K562 (cell line): ENCODE results near the gene PCSK6.

Source experiments
- BRD4 ChIP-seq: fragments of 200-600 bp; sonication (generic); IDR thresholded peaks from 2 replicates; pipeline ENCODE4 v1.6.1; 2017; ENCODE audit warnings: inconsistent platforms
- BRF1 ChIP-seq: IDR thresholded peaks from 3 replicates; pipeline ENCODE4 v1.6.1; 2011; ENCODE audit warnings: borderline replicate concordance, mild to moderate bottlenecking; ENCODE audit not compliant: insufficient read length; ENCODE audit errors: extremely low read depth
- CAMTA2 ChIP-seq: fragments of 250-450 bp; sonication (Bioruptor Pico); conservative IDR thresholded peaks from 2 replicates; pipeline ENCODE4 v1.5.1; 2022
- HMG20B ChIP-seq: fragments of 250-450 bp; sonication (Bioruptor Pico); IDR thresholded peaks from 2 replicates; pipeline ENCODE4 v1.5.0; 2021; ENCODE audit warnings: mild to moderate bottlenecking
- MAFK ChIP-seq: IDR thresholded peaks from 2 replicates; pipeline ENCODE4 v1.6.1; 2011; ENCODE audit warnings: low read length, improper control_type of control experiment
- NR2C1 ChIP-seq, 2 experiments: fragments of 450-650 bp; IDR thresholded peaks; 2 replicates each; pipeline ENCODE4 v1.6.1; 2017; ENCODE audit warnings: mild to moderate bottlenecking in 2 of 2, antibody characterized with exemption in 1 of 2, inconsistent platforms in 1 of 2, missing compliant biosample characterization in 1 of 2, missing genetic modification characterization in 1 of 2
- PHB2 ChIP-seq: fragments of 450-650 bp; IDR thresholded peaks from 2 replicates; pipeline ENCODE4 v1.6.1; 2017; ENCODE audit warnings: low read depth
- POLR2A ChIP-seq: fragments of 450-650 bp; conservative IDR thresholded peaks from 2 replicates; pipeline ENCODE4 v1.6.1; 2016
- RBBP5 ChIP-seq: fragments of 200-600 bp; sonication (generic); IDR thresholded peaks from 2 replicates; pipeline ENCODE4 v1.6.1; 2012; ENCODE audit warnings: borderline replicate concordance, mild to moderate bottlenecking, low read length, control low read depth, inconsistent platforms; ENCODE audit not compliant: insufficient read depth, poor library complexity, severe bottlenecking
- TEAD1 ChIP-seq, 2 experiments: fragments of 450-650 bp in 1 of 2; sonication (generic) in 1 of 2; formaldehyde crosslinking; IDR thresholded peaks; 2 replicates each; pipeline versions ENCODE4 v1.4.0 to v1.8.0; 2020 to 2022; ENCODE audit warnings: mild to moderate bottlenecking in 2 of 2, missing genetic modification reagents in 1 of 2
- ZKSCAN1 ChIP-seq: fragments of 150-350 bp; IDR thresholded peaks from 2 replicates; pipeline ENCODE4 v1.6.1; 2016; ENCODE audit warnings: low read depth, low read length

DNA sequence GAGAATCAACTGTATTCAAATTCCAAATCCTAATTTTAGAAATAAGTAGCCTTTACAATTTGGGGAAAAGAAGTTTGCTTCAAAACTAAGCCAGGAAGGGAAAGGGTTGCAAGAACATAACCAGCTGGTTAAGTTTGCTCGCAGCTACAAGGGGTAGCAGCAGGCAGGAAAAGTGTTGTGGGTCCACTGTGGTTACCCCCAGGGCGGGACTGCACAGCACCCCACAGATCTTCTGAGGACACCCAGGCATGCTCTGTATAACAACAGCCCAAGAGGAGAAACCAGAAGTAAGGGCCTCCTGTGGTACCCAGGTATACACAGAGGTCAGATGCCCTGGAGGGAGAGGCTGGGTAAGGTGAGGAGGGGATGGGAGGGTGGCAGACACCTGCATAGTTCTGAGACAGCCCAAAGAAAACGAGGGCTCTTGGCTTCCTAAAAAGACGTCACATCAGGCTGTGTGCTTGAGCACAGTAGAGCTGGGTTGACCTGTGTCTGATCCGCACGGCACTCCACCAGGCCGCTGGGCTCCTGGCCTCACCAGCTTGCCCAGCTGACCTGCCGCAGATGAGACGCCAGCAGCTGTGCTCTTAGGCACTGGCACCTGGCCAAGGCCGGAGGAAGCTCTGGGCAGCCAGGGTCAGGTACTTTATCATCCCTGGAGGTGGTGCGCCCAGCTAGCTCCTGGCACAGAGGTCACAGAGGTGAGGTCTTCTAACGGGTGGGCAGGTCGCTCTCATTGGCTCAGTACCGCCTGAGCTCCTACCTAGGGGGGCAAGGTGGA is 112.7 kb downstream of the PCSK6 start:
- no peak for TF ChIP-seq POLR2A
- TF ChIP-seq BRF1, result no peak
- no peak for TF ChIP-seq MAFK
- no peak for TF ChIP-seq HMG20B (CRISPR knock-in tag)
- TF ChIP-seq ZKSCAN1, result no peak
- TF ChIP-seq NR2C1 (IDR thresholded peaks at IDR 0.05), result no peak
- no peak for TF ChIP-seq NR2C1 (tag; IDR thresholded peaks at IDR 0.05)
- no peak for TF ChIP-seq CAMTA2 (CRISPR knock-in tag)
- no peak for TF ChIP-seq RBBP5
- TF ChIP-seq TEAD1 (CRISPR knock-in tag; IDR thresholded peaks at IDR 0.05), result no peak
- TF ChIP-seq PHB2, result no peak
- TF ChIP-seq BRD4, result no peak
